HTERT RPE-1 (cell line): ENCODE data around the gene PPIF.

Experiments used
- in situ Hi-C: fragments of 300-500 bp; cut with MboI; formaldehyde crosslinking; loops from 4 replicates; pipeline ENCODE4 v1.14.3; 2020; ENCODE audit warnings: low sequenced_read_pairs

PPIF gene

DNA sequence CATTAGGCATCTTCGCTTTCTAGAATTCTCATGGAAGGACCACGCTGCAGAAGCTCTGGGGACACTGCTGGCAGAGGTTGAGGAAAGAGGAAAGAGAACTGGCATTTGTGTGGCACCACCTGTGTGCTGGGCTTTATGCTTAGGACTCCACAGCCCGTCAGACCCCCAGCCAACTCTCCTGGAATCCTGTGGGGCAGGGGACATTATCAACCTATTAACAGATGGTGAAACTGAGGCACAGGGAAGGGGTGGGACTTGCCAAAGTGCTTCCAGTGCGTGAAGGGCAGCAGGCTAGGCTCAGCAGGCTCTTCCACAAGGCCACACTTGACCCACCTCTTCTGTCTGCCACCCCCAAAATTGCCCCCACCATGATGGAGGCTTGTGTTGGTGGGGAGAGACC, 51.4 kb downstream of the PPIF start:
- in situ Hi-C loops = no loop called here

- in situ Hi-C loops = no loop called here
Measured at GRCh38 chr10:79399223-79399831, 52.1 kb downstream of the PPIF start.

- in situ Hi-C loops = no loop called here
Measured at GRCh38 chr10:79400146-79401004, 53.1 kb downstream of the PPIF start.

DNA sequence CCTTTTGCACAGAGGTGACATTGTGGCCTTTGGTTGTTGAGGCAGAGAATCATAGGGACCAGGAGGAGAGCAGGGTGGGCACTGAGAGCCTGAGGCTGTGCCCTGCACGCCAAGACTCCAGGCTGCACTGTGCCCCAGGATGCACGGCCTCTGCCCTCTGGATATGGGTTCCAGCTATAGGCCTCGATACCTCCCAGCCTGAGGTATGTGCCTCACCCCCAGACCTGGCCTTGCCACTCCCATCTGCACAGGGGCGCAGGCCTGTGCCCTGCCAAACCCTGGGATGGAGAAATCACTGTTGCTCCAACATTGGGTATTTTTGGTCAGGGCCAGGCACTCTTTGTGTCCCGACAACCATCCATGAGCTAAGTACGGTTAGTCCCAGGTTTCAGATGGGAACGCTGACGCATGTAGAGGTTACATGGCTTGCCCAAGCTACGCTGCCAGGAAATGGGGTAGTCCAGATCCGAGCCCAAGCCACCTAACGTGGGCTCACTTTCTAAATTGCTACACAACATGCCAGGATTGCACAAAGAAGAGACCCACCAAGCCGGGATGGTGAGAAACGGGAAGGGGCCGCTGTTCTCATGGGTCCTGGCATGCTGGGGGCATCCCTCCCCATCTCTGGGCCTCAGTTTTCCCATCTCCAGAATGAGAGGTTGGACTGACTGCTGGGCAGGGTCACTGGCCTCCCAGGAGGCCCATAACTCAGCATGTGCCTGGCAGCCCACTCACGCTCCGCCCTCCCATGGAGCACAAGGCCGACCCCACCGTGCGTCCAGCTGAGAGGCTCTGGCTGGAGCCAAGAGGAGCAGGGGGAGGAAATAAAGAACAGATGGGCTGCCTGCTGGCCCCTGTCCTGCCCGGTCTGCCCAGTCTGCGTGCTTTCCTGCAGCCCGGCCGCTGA, 54.0 kb downstream of the PPIF start:
- in situ Hi-C loops = no loop called here

DNA sequence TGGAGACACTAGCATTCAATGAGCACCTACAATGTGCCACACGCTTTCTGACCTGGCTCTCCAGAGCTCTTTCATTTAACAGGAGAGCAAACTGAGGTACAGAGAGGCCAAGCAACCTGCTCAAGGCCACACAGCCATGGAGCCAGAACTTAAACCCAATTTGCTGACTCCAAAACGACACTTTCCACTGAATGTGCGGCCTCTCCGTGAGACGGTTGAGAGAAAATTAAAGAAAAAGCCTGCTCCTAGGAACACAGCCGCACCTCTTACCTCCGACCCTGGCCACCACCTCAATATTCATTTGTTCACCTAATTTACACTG, 55.3 kb downstream of the PPIF start:
- in situ Hi-C loops = no loop called here

DNA sequence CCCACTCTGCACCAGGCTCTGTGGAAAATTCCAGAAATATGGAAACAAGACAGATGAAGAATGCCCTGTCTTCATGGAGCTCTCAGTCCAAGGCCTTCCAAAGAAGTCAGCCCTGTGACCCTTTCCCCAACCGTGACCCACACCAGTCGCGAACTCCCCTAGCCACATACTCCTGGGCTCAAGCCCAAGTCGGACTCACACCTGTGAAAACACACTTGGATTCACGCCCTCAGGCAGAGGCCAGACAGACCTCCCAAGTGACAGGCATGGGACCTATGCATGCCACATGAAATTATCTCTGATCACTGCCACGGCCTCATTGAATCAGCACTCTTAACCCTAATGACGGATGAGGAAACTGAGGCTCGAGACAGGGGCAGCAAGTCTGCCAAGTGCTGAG, 55.7 kb downstream of the PPIF start:
- in situ Hi-C loops = no loop called here

GRCh38 chr10:79403441-79404230, 56.4 kb downstream of the PPIF start:
- in situ Hi-C loops = no loop called here

DNA sequence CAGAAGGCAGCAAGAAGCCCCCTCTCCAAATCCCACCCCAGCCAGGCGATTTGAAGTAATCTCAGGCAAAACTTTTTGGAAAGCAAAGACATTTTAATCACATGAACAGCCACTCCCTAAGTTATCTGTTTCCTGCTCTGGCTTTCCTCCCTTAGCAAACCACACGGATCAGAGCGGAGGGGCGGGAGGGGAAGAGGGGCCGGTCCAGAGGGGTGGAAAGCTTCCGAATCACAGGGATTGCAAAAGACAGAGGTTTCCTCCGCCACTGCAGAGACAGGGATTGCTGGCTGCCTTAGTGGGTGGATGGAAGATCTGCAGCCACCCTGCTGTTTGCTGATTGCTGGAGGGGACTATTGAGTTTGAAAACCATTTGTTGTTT, 57.0 kb downstream of the PPIF start:
- in situ Hi-C loops = no loop called here

GRCh38 chr10:79404690-79405131, 57.4 kb downstream of the PPIF start:
- in situ Hi-C loops = no loop called here
